Activated effector memory CD4-positive, alpha-beta T cell treated with anti-CD3 and anti-CD28 coated beads, Interleukin-2, amount 50 U/mL, for 16 hours (primary cell): Measurements from ENCODE around the gene SLC7A9.
"Not testable (repeated sequence)": the region's sequence is repeated elsewhere in the genome, so short reads cannot be mapped to it uniquely, and the experiment has no call there.

ENCODE experiments used
- DNase-seq: peaks from one replicate; pipeline ENCODE4 v3.0.0-alpha.2; 2020

The SLC7A9 gene

GRCh38 chr19:32824191-32824751, 45.3 kb downstream of the SLC7A9 start:
- no peak for DNase-seq

DNA sequence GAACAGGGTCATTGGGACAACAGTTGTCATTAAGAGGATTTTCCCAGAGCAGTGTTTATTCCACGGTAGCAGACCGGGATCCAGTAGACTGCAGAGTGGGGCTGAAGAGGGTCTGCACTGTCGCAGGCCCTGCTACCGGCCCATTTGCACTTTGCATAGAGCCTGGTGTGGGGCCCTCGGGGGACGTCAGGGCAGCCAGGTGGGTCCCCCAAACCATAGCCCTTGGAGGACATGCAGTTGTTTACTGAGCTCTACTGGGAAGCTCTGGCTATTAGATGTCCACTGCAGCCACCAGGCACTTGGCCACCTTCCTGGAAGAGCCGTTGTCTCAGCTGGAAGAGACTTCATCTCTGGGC, 45.8 kb downstream of the SLC7A9 start:
- no peak for DNase-seq

DNA sequence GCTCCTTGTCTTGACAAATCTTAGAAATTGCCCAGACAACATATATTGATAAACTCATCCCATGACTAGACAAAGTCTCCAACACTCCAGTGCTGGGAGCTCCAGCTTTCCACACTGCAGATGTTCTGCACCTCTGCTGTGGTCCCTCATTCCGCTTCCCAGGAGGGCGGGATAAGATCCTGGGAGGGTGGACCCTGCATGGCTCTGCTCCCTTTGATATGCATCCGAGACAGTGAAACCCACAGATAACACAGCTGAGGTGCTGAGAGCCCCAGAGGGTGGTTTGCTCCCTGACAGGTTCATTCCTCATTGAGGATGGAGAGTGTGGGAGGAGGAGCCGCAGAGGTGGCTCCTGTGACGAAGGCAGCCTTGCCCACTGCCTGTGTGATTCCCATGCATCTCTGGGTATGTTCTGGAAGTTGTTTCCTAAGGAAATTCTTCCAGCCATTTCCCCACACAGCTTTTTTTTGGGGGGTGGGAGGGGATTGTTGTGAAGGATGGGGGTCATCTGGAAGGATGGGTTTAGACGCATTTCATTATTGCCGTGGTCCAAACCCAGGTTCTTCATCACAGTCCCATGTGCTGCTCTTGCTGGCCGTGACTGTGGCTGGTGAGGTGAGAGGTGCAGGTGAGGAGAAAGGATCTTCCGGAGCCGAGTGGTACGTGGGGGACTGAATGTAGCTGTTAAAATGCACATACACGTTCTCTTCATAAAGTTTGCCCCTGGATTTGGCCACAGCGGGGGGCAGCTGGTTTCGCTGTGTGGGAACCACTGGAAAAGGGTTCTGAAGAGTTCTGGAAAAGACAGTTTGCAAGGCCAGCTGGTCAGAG, 46.4 kb downstream of the SLC7A9 start:
- DNase-seq = no peak

- no peak for DNase-seq
These were observed 49.9 kb downstream of the SLC7A9 start for GRCh38 chr19:32819419-32820400.

DNA sequence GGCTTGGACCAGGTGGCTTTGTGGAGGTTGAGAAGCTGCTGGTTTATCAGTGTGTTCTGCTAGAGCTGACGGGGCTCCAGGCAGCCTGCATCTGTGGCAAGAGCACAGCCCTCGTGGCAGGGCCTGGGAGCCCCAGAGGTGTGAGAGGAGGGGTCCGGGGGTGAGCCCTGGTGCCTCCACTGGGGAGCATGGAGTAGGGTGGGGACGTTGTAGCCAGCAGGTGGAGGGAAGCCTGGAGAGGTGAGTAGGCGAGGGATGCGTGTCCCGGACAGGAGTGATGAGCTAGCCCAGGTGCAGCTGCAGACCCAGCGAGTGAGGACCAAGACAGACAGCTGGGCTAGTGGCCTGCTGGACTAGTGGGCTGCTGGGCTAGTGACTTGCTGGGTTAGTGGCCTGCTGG, 51.0 kb downstream of the SLC7A9 start:
- no peak for DNase-seq

- DNase-seq = no peak
These were observed 51.7 kb downstream of the SLC7A9 start for GRCh38 chr19:32817569-32818476.

DNA sequence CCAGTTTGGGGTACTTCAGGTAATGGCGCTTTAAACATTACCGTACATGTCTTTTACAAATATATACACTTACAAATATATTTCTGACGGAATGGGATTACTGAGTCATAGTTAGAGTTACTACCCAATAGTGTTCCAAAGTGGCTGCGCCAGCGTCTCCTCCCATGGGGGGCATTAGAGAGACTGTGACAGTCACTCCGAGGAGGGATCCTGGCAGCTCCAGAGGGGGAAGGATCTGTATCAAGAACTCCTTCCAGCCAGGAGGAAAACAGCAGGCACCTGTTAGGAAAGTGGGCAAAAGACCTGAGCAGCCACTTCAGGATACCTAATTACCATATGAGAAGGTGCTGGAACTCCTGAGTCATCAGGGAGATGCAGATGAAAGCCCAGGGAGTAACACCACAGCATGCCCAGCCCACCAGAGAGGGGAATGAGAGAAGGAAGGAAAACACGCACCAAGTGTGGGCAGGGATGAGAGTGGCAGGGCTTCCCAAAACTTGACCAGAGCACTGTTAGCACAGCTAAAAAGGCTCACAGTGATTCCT, 52.9 kb downstream of the SLC7A9 start:
- no peak for DNase-seq

DNA sequence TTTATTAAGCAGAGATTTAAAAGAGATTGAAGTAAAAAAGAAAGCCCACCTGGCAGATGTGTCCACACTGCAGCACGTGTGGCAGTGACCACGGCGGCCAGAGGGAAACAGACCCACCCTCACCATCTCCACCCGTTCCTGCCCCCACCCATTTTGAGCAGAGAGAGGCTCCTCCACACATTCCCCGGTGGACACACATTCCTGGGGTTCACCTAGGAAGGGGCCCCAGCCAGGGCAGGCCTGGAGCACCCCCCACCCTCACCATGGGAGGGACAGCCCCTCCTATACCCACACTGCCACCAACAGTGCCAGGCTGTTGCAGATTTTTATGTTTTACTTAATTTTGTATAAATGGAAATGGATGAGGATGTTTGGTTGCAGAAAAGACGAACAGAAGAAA, 54.9 kb downstream of the SLC7A9 start:
- DNase-seq = no peak

DNA sequence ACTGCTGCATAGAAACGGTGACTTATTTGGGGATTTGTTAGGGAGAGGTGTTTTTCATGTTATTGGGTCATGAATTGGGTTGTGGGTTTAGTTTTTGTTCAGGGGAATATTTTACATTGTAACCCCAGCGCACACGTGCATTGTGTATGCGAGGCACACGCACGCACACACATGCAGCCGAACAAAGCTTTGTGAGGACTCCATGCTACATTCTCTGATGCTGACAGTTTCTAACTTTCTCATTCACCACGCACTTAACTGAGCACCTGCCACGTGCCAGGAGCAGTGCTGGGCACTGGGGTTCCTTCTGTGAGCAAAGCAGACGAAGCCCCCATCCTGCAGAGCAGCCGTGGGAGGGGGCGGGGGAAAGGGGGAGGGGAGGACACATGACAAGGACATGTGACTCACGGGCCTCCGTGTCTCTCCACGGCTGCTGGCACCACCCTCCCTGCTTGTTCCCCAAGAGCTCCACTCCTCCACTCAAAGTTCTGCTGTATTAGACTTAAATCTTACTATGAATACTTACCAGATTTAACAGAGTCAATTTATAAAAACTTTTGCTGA, 55.6 kb downstream of the SLC7A9 start:
- DNase-seq = no peak

DNA sequence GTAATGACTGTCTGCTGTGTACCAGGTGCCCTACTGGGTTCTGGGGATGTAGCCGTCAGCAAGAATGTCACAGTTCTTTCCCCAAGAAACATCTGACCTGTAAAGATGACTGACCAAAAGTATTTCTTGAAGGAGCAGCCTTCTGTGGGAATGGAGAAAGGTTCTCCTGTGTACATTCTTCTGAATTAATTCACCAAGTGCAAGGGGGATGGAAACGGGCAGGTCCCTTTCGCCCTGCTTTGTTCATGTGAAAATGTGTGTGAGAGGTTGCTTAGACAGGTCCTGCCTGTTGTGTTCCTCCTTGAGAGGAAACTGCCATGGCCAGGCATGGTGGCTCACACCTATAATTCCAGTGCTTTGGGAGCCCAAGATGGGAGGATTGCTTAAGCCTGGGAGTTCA, 57.0 kb downstream of the SLC7A9 start:
- no peak for DNase-seq

- DNase-seq = no peak
These were observed 57.5 kb downstream of the SLC7A9 start for GRCh38 chr19:32812036-32812435.

DNA sequence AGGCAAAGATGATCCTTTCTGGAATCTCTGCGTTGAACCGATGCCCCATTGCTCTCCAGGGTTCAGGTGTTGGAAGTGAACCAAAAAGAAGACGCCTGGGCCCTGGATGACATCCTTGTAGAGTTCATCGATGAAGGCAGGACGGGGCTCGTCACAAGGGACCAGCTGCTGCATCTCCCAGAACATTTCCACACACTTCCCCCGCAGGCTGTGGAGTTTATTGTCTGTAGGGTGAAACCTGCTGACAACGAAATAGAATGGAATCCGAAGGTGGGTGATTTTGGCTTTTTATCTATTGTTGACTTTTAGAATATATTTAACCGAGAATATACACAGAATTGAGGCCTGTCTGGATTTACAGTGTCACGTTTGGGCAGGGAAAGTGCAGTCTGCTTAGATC, 58.4 kb downstream of the SLC7A9 start:
- DNase-seq = no peak

DNA sequence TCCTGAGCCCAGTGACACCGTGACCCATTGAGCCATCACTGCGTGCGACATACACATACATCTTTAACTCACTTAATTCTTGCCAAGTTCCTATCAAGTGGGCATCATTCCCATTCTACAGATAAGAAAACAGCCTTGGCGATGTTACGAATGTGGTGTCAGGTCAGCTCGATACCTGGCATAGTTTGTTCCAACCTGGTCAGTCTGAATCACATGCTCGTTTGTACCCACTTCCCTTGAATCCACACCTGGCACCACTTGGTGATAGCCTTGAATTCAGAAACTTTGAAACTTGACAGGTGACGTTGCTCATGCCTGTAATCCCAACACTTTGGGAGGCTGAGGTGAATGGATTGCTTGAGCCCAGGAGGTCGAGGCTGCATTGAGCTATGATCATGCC, 59.1 kb downstream of the SLC7A9 start:
- no peak for DNase-seq

DNA sequence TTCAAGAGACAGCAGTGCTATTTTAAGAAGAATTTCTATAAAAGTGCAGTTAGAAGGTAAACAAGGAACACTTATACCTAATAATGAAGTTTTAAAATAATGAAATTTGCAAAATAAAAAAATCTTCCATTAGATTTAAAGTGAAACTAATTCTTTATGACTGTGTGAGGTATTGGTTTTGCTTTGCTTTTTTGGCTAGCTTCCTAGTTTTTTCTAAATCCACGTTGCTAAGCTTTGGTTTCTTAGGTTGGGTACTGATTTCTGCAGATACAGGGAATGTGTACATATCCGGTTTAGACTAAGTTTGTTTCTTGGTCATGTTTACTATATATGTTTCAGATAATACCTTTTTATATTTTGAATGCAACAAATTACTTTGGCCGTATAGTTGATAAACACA, 59.8 kb downstream of the SLC7A9 start:
- DNase-seq = no peak

GRCh38 chr19:32809254-32809653, 60.3 kb downstream of the SLC7A9 start:
- DNase-seq = no peak

DNA sequence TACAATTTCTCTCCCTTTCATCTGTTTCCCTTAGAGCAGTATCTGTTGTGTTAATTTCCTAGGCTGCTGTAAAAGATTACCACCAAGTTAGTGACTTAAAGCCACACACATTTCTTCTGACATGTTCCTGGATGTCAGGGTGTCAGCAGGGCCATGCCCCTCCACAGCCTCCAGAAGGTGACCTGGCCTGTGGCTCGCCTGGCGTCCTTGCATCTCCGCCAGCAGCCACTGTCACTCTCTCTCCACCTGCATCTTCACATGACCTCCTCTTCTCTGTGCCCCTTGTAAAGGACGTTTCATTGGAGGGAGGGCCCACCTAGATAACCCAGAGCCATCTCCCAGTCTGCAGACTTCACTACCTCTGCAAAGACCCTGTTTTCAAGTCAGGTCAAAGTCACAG, 61.3 kb downstream of the SLC7A9 start:
- no peak for DNase-seq

DNA sequence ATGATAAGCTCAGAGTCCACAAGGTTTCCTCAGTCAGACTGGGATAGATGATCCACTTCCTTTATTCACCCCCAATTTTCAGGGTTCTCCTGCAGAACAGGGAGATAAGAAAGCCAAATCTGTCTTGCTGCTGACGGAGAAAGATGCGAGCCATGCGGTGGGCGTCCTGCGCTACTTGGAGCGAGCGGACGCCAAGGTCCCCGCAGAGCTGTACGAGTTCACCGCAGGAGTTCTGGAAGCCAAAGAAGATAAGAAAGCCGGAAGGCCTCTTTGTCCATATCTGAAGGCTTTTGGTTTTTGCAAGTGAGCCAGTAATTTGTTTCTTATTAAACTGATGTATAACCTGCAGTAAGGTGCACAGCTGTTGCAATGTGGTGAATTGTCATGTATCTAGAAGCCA, 66.7 kb downstream of the SLC7A9 start:
- DNase-seq = no peak

- DNase-seq = no peak
These were observed 68.8 kb downstream of the SLC7A9 start for GRCh38 chr19:32800754-32801153.

- no peak for DNase-seq
These were observed 69.4 kb downstream of the SLC7A9 start for GRCh38 chr19:32800191-32800590.

- DNase-seq = no peak
These were observed 71.4 kb downstream of the SLC7A9 start for GRCh38 chr19:32798201-32798600.

DNA sequence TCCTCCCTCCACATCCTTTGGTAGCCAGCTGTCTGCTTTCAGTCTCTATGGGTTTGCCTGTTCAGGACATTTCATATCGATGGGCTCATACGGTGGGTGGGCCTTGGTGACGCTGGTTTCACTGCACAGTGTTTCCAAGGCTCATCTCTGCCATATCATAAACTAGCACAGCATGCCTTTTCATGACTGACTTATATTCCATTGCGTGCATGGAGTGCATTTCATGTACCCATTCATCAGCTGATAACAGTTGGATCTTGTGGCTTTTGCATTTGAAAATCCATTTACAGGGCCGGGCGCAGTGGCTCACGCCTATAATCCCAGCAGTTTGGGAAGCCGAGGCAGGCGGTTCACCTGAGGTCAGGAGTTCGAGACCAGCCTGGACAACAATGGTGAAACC, 80.1 kb downstream of the SLC7A9 start:
- DNase-seq = no peak

GRCh38 chr19:32787895-32788294, 81.7 kb downstream of the SLC7A9 start:
- not testable (repeated sequence) for DNase-seq
